ENCODE measurements around the gene HARS2.
A peak's percentile ranks its signal among the peaks of the same experiment; 100 is the strongest.
"Not testable (repeated sequence)": the region's sequence is repeated elsewhere in the genome, so short reads cannot be mapped to it uniquely, and the experiment has no call there.

HARS2 gene, protein sequence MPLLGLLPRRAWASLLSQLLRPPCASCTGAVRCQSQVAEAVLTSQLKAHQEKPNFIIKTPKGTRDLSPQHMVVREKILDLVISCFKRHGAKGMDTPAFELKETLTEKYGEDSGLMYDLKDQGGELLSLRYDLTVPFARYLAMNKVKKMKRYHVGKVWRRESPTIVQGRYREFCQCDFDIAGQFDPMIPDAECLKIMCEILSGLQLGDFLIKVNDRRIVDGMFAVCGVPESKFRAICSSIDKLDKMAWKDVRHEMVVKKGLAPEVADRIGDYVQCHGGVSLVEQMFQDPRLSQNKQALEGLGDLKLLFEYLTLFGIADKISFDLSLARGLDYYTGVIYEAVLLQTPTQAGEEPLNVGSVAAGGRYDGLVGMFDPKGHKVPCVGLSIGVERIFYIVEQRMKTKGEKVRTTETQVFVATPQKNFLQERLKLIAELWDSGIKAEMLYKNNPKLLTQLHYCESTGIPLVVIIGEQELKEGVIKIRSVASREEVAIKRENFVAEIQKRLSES

DNA sequence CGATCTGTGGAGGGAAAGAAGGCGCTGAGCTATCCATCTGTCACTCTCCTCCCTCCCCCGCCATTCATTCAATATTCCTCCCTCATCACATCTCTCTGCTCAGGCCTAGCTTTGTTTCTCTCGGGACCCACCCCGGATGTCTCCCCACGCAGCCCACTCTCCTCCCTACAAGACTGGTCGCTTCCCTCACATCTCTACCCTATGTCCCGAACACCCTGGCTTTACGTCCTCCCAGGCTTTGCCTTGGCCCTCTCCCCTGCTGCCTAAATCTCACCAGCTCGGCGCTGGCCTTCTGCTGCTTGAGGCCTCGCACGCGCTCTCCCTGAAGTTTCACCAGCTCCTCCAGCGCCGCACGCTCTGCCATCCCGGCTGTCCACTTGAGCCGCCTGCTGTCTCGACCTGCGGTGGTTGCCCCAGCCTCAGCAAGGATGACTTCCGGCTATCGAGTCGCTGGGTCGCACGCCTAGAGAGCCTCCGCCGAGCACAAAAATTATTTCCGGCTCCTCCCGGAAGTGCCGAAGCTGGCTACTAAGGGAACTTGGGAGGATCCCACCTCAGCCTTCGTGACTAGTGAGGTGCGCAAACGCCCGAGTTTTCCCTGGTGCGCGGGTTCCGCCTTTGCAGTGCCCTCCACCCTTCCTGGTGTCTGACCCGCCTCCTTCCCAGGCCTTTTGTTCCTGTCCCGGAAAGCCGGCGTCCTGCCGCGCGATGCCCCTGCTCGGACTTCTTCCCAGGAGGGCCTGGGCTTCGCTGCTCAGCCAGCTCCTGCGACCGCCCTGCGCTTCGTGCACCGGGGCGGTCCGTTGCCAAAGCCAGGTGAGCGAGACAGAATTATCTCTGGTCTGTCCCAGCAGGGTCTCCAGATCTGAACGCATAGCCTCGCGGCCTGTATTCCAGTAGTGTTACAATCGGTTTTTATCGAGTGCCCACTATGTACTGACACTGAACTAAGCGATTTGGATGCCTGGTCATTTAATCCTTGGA is at the start of gene HARS2, which contains the start of gene HARS1:
TSS of gene HARS2 (plus strand) at position 515 of the 984 bp plus-strand sequence. CDS start at position 709, 194 bp downstream.
TSS of gene HARS1 (minus strand) at position 430 of the 984 bp plus-strand sequence. CDS start at position 364, 66 bp downstream.
- FAIRE-seq = peak; percentile 43

DNA sequence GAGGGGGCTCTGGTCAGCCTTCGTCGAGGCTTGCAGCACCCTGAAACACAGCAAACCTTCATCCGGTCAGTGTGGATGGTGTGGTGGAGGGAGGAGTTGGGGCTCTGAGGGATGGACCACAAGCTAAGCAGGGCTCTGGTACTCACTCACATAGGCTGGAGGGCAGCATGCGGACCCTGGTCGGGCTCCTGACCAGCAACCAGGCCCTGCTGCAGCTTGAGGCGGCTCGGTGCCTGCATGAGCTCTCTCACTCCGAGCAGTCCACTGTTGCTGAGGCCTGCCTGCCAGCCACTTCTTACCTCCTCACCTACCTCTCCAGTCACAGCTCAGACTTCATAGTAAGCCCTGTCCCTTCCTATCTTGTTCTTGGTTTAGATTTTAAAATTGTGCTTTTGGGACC is 49.5 kb upstream of the HARS2 start:
- FAIRE-seq = no peak

DNA sequence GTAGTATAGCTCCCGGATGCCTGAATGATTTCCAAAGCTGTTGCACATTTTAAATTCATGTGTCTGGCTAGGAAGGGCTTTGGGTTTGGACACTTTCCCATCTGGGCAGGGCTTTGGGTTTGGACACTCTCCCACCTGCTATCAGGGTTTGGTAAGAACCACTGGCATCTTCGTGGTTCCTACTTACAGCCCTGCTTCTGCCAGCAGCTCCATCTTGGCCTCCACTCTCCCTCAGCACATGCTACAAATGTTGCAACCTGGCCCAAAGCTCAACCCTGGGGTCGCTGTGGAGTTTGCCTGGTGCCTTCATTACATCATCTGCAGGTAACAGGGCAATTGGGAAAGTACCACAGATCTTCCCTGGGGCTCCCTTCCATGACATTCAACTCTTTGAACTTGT is 48.5 kb upstream of the HARS2 start:
- FAIRE-seq = no peak

DNA sequence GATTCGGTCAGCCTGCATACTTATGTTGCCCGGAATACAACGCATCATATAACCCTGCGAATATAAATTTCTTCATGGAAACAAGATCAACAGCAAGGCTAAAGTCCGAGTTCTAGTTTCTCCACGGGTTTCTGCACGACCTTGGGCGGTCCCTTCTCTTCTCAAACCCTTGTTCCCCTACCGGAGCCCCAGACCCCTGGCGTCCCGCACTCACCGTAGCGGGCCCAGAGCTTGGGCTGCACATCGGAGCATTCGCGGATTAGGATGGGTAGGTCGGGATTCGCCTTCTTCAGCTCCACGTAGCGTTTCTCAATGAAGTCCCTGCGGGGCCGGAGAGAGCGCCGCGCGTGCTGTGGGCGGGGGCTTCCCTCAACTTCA is 44.2 kb upstream of the HARS2 start:
- no peak for FAIRE-seq

DNA sequence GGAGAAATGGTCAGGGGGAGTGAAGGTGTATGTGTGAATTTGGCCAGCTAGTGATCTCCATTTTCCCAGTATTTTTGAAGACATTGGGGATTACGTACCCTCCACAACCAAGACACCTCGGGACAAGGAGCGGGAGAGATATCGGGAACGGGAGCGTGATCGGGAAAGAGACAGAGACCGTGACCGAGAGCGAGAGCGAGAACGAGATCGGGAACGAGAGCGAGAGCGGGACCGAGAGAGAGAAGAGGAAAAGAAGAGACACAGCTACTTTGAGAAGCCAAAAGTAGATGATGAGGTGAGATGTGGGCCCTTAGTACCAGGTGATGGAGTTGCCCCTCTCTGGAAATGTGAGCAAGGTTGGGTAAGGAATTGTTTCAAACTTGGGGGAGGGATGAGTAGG is 32.4 kb upstream of the HARS2 start:
- no peak for FAIRE-seq

DNA sequence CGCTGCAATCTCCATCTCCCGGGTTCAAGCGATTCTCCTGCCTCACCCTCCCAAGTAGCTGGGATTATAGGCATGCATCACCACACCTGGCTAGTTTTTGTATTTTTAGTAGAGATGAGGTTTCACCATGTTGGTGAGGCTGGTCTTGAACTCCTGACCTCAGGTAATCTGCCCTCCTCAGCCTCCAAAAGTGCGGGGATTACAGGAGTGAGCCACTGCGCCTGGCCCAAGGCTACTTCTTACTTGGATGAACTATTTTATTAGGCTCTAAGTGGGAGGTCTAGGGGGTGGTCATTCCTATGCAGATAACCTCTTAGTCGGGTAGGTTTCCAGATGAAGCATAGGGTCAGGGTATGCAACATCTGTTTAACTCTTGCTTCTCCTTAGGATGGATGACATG is 30.9 kb upstream of the HARS2 start:
- not testable (repeated sequence) for FAIRE-seq

DNA sequence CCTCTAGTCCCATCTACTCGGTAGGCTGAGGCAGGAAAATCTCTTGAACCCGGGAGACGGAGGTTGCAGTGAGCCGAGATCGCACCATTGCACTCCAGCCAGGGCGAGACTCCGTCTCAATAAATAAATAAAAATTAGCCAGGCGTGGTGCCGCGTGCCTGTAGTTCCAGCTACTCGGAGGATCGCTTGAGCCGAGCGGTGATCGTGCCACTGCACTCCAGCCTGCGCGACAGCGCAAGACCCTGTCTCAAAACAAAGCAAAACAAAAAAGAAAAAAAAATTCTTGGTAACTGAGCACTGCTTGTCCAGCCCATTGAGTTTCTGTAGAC is 27.3 kb upstream of the HARS2 start:
- FAIRE-seq = no peak

DNA sequence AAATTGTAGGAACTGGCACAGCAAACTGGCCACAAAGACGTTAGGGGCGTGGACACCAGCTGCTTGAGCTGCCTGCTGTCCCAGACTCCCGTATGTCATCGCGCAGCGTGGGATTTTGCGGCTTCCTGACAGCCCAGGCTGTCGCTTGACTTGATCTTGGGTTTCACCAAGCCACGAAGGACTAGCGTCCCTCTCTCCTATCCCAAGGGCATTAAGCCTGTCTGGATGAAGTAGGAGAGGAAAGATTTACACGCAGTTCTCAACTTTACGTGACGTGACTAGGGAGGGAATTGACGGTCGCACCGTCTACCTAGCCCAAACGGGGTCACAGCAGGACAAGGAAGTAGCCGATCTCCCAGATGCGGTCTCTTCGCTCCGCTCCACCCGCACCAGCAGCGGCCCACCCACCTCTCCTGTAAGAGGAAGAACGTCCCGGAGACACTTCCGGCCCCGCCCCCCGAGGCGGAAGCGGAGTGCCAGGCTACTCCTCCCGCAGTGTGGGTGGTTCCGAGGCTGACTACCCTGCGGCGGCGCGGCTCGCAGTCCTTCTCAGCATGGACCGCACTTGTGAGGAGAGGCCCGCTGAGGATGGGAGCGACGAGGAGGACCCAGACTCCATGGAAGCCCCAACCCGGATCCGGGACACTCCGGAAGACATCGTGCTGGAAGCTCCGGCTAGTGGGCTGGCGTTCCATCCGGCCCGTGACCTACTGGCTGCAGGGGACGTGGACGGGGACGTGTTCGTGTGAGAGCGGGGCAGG is 26.7 kb upstream of the HARS2 start, which contains the start of gene WDR55:
TSS of gene WDR55 (plus strand) at position 546 of the 761 bp plus-strand sequence. CDS start at position 555, 9 bp downstream.
- peak; percentile 9 for FAIRE-seq

DNA sequence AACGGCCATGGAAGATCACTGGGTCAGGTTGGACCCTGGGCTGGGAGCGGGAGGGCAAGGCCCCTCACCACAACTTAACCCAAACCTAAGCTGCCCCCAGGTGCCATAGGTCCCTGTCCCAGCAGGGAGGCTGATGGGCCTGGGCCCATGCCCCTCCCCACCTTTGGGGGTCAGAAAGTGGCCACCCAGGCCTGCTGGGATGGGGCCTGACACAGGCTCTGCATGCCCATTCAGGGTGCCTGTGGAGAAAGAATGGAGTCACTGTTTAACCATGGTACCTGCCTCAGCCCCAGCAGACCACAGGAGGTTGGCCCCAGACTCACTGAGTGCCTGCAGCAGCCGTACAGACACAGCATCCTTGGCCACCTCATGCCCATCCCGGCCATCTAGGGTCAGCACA is 20.2 kb upstream of the HARS2 start:
- not testable (repeated sequence) for FAIRE-seq

DNA sequence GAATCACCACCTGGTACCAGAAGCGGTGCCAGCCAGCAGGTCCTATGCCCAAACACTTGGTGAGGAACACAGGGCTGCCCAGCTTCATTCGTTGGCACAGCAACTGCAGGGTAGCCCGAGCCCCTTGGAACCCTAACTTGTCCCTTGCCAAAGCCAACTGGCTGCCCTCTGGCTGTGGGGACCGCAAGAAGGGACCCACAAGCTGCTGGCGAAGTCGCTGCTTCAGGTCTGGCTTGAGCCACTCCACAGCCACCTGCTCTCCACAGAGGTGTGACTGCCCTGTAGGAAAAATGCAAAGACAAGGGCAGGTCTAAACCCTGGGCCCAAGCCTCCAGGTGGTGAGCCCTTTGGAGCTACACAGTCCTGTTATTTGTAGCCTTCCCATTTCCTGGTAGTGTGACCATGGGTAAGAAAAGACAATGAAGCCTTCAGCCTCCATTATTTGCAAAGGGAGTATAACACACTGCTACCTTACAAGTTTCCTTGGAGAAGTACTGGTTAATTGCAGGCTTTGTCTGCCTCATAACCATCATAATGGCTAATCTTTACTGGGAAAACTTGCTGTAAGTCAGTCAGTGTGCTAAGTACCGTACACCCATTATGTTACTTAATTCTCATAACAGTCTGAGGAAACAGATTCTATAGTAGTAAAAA is 19.7 kb upstream of the HARS2 start:
- FAIRE-seq = no peak

DNA sequence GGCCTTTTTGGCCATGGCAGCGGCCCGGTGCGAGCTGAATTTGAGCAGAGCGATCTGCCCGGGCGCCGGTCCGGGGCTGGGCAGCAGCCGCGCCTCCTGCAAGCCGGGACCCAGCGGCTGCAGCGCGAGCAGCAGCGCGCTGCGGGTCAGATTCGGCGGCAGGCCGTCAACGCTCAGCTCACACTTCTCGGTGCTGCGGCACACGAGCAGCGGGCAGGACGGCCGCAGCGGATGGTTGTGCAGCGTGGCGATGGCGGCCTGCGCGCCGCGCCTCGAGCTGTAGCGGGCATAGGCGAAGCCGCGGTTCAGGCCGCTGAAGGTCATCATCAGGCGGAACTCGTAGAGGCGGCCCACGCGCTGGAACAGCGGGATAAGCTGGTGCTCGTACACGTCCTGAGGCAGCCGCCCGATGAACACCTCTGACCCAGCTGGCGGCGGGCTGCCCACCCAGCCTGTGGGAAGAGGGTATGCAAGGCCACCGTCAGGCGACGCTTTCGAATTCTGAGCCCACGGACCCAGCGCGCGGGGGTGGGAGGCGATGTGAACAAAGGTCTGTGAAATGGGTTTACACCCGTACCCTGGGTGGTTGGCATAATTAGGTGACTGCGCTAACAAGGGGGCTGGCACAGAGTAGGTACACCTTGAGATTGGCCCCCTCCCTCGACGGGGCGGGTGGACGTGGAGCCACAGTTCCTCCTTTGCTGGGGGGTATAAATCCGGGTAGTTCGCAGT is 18.6 kb upstream of the HARS2 start:
- FAIRE-seq = no peak

DNA sequence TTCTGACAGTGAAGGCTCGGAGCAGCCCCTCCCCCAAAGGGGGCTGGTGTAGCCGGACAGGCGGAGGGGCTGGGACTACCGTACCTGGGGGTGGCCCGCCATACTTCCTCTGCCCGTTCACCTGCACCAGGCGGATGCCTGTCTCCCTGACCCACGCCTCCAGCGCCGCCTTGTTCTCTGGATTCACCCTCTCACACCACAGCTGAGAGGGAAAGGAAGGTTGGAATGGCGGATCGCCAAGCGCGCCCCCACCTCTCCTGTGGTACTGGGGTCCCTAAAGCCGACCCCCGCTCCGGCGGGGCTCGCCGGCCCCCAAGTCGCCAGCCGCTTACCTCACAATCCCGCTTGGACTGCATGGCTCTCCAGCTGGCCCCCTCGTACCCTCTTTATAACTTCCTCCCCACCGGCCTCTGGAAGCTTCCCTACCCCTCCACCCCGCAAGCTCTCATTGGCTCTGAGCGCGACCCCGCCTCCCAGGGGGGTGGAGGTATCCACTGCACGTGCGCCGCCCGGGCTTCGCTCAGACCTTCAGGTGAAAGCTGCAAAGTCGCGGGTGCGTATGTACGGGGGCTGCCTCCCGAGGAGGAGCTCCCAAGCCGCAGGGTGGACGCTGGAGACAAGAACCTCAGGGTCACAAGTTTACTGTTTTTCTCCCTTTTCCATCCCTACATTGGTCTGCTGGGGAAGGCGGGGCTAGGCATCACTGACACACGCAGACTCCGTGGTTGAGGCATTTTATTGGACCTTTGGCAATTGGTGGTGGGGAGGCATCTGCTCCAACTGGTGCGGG is 17.9 kb upstream of the HARS2 start, which contains the start of gene DND1:
TSS of gene DND1 (minus strand) at position 390 of the 790 bp plus-strand sequence. CDS start at position 356, 34 bp downstream.
- FAIRE-seq = no peak

DNA sequence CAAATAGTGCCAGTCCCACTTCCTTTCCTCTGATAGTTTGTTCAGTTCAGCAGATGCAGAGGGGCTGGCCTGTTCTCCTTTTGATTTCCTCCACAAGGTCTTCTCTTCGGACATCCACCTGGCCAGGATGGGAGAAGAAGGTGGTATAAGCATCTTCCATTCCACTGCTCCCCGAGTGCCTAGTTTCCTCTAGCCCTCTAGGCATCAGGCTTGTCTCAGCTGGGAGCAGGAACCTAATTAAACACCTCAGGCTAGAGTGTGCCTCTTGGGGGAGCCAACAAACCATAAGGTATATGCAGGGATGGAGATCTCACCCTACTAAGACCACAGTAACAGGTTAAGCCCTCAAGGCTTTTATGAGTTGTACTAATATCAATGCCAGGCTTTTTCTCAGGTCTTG is 17.0 kb upstream of the HARS2 start:
- FAIRE-seq = no peak

DNA sequence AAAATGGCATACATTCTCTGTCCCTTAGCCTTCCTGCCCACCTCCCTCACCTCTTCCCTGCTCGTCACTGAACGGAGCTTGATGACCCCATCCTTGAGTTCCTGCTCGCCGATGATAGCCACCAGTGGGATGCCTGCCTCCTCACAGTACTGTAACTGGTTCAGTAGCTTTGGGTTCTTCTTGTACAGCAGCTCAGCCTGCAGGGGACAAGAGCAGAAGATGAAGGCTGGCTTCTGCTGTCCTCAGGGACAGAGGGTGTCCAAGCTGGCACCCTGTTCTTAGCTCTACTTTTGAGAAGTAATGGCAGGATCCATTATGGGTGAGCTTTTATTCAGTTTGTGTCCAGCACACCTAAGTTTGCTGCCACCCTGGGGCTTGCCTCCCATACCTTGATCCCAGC is 16.6 kb upstream of the HARS2 start:
- FAIRE-seq = no peak

DNA sequence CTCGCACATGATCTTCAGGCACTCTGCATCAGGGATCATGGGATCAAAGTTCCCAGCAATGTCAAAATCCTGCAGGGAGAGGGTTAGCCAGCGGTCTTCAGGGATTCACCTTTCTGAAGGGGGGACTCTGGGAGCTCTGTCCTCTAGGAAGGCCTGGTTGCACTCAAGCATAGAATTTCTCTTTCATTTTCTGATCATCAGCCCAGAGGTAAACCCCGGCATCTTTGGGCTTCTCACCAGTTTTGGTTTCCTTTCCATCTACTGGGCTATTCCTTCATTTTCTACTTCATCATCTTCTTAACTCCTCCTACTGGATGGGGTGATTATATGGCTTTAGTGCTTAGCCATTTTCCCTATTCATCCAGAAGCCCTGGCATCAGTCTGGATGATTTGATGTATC is 13.3 kb upstream of the HARS2 start:
- no peak for FAIRE-seq

DNA sequence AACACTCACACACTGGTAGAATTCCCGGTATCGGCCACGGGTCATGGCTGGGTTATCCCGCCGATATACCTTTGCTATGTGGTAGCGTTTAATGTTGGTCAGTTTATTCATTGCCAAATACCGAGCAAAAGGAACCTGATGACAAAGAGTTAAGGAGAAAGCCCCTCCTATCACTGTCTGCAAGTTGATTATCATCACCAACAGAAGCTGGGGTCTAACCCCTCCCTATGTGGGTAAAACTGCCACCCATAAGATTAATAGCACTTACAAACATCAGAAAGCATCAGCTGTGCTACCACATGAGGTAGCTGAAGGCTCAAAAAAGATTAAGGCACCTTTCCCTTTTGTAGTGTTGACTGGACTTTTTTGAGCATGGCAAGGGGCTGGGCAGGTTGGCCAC is 12.3 kb upstream of the HARS2 start:
- no peak for FAIRE-seq

DNA sequence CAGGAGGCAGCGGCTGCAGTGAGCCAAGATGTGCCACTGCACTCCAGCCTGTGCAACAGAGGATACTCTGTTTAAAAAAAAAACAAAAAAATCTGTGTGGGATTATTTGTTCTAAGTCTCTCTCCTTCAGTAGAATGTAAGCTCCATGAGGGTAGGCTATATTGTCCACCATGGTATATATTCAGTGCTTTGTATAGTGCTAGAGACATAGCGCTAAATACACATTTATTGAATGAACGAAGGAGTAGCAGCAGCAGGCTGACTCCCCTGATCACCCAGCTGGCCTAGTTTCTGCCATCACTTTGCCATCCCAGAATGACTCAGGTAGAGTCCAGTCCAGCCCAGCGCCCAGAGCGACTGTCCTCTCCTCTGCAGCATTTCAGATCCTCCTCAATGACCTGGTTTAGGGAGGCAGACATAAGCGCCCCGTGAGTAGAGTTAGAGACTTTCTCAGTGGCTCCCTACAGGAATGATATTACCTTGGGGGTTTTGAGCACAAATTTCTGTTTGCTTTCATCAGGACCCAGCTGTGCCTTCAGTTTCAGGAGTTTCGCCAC is 801 bp upstream of the HARS2 start:
- no peak for FAIRE-seq

DNA sequence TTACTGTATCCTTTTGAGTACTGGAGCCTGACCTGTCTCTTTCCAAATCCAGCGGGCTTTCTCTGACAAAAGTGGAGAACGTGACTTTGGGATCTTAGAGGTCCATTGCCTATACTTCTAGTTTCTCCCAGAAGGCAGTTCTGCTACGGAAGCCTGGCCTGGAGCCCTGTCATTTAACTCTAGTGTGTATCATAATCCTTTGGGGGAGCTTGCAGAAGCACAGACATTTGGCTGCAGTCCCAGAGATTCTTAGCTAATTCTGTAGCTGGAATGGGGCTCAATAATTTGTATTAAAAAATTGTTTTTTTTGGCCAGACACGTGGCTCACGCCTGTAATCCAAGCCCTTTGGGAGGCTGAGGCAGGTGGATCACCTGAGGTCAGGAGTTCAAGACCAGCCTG is 3.0 kb downstream of the HARS2 start:
- FAIRE-seq = no peak

DNA sequence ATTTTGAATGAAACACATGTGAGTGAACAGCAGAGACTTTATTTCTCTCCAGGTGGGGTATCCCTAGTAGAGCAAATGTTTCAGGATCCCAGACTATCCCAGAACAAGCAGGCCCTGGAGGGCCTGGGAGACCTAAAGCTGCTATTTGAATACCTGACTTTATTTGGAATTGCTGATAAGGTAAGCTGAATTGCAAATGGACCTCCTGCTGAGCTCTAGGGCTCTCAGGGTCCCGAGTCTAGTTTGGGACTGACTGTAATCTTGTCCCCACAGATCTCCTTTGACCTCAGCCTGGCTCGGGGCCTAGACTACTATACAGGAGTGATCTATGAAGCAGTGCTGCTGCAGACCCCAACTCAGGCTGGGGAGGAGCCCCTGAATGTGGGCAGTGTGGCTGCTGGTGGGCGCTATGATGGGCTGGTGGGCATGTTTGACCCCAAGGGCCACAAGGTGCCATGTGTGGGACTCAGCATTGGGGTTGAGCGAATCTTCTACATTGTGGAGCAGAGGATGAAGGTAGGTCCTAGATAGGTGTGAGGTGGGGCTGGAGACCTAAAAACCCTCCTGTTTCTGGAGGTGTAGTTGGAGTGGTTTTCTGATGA is 5.7 kb downstream of the HARS2 start:
- FAIRE-seq = no peak
